ENCODE results near the gene PPBP. TPM values are rescaled to one million over a fixed set of nuclear protein-coding genes. Genes with fewer than 3 reads are reported as not detected.

PPBP gene
- total RNA-seq, 1 donor from 2014 or later: not detected

DNA sequence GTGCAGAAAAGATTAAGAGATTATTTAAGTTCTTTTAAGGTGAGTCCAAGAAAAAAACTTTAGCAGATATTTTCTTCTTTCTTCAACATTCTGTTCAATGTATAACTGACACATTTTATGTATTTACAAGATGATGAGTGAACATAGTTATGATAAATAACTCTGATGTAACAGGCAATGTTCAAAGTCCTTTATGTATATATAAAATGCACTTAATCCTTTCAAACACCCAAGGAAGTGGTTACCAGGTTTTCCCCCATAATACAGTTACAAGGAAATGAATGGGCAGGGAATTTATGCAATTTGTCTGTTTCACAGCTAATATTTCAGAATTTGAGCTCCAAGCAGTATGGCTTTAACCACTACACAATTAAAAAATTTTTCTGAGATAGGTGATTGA is 42.3 kb upstream of the PPBP start:
- no peaks in the 10 kb centered on the region for H3K9me3 Mint-ChIP-seq (ENCODE audit: unreplicated experiment)
- no peaks in the 10 kb centered on the region for H3K36me3 Mint-ChIP-seq (ENCODE audit: unreplicated experiment)
- no peak overlapping the region for H3K27ac Mint-ChIP-seq (ENCODE audit: unreplicated experiment)
- TF ChIP-seq, protein P1, sequence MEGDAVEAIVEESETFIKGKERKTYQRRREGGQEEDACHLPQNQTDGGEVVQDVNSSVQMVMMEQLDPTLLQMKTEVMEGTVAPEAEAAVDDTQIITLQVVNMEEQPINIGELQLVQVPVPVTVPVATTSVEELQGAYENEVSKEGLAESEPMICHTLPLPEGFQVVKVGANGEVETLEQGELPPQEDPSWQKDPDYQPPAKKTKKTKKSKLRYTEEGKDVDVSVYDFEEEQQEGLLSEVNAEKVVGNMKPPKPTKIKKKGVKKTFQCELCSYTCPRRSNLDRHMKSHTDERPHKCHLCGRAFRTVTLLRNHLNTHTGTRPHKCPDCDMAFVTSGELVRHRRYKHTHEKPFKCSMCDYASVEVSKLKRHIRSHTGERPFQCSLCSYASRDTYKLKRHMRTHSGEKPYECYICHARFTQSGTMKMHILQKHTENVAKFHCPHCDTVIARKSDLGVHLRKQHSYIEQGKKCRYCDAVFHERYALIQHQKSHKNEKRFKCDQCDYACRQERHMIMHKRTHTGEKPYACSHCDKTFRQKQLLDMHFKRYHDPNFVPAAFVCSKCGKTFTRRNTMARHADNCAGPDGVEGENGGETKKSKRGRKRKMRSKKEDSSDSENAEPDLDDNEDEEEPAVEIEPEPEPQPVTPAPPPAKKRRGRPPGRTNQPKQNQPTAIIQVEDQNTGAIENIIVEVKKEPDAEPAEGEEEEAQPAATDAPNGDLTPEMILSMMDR (IDR thresholded peaks at IDR 0.05; ENCODE audit: partially characterized antibody, unreplicated experiment): no peak
- H3K27me3 Mint-ChIP-seq (ENCODE audit: unreplicated experiment): no peaks in the 10 kb centered on the region
- no peak overlapping the region for H3K4me3 Mint-ChIP-seq (ENCODE audit: unreplicated experiment)
- no peak for DNase-seq
- H3K4me1 Mint-ChIP-seq (ENCODE audit: low read depth, unreplicated experiment): no peaks in the 10 kb centered on the region

DNA sequence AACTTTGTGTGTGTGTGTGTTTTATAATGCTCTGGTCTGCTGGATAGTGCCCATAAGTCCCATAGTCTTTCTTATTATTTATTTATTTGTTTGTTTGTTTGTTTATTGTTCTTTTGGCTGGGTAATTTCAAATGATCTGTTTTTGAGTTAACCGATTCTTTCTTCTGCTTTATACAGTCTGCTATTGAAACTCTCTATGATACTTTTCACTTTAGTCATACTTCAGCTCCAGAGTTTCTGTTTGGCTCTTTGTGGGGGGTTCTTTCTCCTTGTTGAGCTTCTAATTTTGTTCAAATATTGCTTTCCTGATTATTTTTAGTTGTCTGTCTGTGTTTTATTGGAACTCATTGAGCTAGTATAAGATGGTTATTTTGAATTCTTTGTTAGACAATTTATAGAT is 40.5 kb upstream of the PPBP start:
- H3K4me3 Mint-ChIP-seq (ENCODE audit: unreplicated experiment): no peak overlapping the region
- no peaks in the 10 kb centered on the region for H3K27me3 Mint-ChIP-seq (ENCODE audit: unreplicated experiment)
- no peak for DNase-seq

DNA sequence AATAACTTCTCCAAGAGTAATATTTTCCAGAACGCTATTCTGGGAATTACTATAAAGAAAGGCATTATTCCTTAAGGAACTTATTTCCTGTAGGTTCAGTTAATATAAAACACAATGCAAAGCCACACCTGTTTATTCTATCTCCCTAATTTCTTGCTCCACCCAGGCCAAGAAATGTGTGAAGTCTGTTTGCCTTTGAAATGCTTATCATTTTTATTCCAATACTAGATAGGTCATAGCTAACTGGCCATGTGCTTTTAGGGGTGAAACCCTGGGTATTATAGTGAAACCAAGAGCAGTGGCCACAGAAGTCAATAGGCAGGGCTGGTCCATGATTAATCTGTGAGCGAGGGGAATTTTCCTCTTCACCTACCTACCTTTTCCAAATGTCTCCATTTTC is 35.7 kb upstream of the PPBP start:
- Mint-ChIP-seq H3K36me3 (ENCODE audit: unreplicated experiment) (no peaks in the 10 kb centered on the region), H3K27ac (ENCODE audit: unreplicated experiment) (no peak overlapping the region), H3K4me1 (ENCODE audit: low read depth, unreplicated experiment) (no peaks in the 10 kb centered on the region), H3K4me3 (ENCODE audit: unreplicated experiment) (no peak overlapping the region), H3K9me3 (ENCODE audit: unreplicated experiment) (no peaks in the 10 kb centered on the region), H3K27me3 (ENCODE audit: unreplicated experiment) (no peaks in the 10 kb centered on the region)
- TF ChIP-seq, protein P1 (IDR thresholded peaks at IDR 0.05; ENCODE audit: partially characterized antibody, unreplicated experiment): no peak
- no peak for DNase-seq

More for the DNA sequence above, 40.5 kb upstream of the PPBP start:
- Mint-ChIP-seq H3K4me1 (ENCODE audit: low read depth, unreplicated experiment) (no peaks in the 10 kb centered on the region), H3K36me3 (ENCODE audit: unreplicated experiment) (no peaks in the 10 kb centered on the region), H3K27ac (ENCODE audit: unreplicated experiment) (no peak overlapping the region), H3K9me3 (ENCODE audit: unreplicated experiment) (no peaks in the 10 kb centered on the region)
- TF ChIP-seq, protein P1 (IDR thresholded peaks at IDR 0.05; ENCODE audit: partially characterized antibody, unreplicated experiment): no peak

GRCh38 chr4:74021601-74022000 is 33.6 kb upstream of the PPBP start:
- no peaks in the 10 kb centered on the region for H3K36me3 Mint-ChIP-seq (ENCODE audit: unreplicated experiment)
- TF ChIP-seq, protein P1 (IDR thresholded peaks at IDR 0.05; ENCODE audit: partially characterized antibody, unreplicated experiment): no peak
- H3K27ac Mint-ChIP-seq (ENCODE audit: unreplicated experiment): no peak overlapping the region
- H3K4me3 Mint-ChIP-seq (ENCODE audit: unreplicated experiment): no peak overlapping the region
- no peak for DNase-seq
- no peaks in the 10 kb centered on the region for H3K9me3 Mint-ChIP-seq (ENCODE audit: unreplicated experiment)
- H3K27me3 Mint-ChIP-seq (ENCODE audit: unreplicated experiment): no peaks in the 10 kb centered on the region
- H3K4me1 Mint-ChIP-seq (ENCODE audit: low read depth, unreplicated experiment): no peaks in the 10 kb centered on the region

- no peak for DNase-seq
- no peak overlapping the region for H3K4me3 Mint-ChIP-seq (ENCODE audit: unreplicated experiment)
- no peak overlapping the region for H3K27ac Mint-ChIP-seq (ENCODE audit: unreplicated experiment)
- TF ChIP-seq, protein P1 (IDR thresholded peaks at IDR 0.05; ENCODE audit: partially characterized antibody, unreplicated experiment): no peak
- H3K36me3 Mint-ChIP-seq (ENCODE audit: unreplicated experiment): no peaks in the 10 kb centered on the region
- no peaks in the 10 kb centered on the region for H3K9me3 Mint-ChIP-seq (ENCODE audit: unreplicated experiment)
- peaks cover under 1% of the 10 kb centered on the region for H3K27me3 Mint-ChIP-seq (ENCODE audit: unreplicated experiment)
- H3K4me1 Mint-ChIP-seq (ENCODE audit: low read depth, unreplicated experiment): no peaks in the 10 kb centered on the region
Observed at GRCh38 chr4:74018771-74019170, 30.8 kb upstream of the PPBP start.
